Right lung (tissue), 10 donors: Measurements from ENCODE around the gene GGT1. TPM values are rescaled to one million over a fixed set of nuclear protein-coding genes. Genes with fewer than 3 reads are reported as not detected.
"Not testable (repeated sequence)": the region's sequence is repeated elsewhere in the genome, so short reads cannot be mapped to it uniquely, and the experiment has no call there.

Experiments used
- DNase-seq, 2 donors: peaks; one replicate each; pipeline ENCODE4 v3.0.0-alpha.2; 2013
- long read RNA-seq, 8 donors: transcript quantifications; one replicate each; lab custom pipeline, GENCODE V29; 2026
- polyA plus RNA-seq, 5 donors: library from polyadenylated mRNA; unstranded; fragments of 120-200 nt; gene quantifications; one replicate each; pipeline versions ENCODE4 v1.2.1 to v1.2.3, GENCODE V29; 2013; ENCODE audit warnings: inconsistent platforms in 1 of 5, low replicate concordance in 1 of 5; ENCODE audit not compliant: insufficient read length in 5 of 5, insufficient read depth in 1 of 5

Gene GGT1
- polyA plus RNA-seq = 10 to 100 TPM in 4 of 5 donors, 1 to 10 TPM in 1; 6.1 to 20.0 (median 13.0) TPM
- long read RNA-seq, donor 1, partial matches to known transcripts = 0 of 1 reads
- long read RNA-seq, donor 1, other reads (novel, unspliced or antisense) = 0 of 1 reads
- long read RNA-seq, donor 2 = 0 reads
- long read RNA-seq, donor 3 = 0 reads
- long read RNA-seq, donor 4 = 0 reads
- long read RNA-seq, donor 5, partial matches to known transcripts = 46 of 57 reads
- long read RNA-seq, donor 5, other reads (novel, unspliced or antisense) = 10 of 57 reads
- long read RNA-seq, donor 6, partial matches to known transcripts = 0 of 4 reads
- long read RNA-seq, donor 6, other reads (novel, unspliced or antisense) = 0 of 4 reads
- long read RNA-seq, donor 7, partial matches to known transcripts = 25 of 26 reads
- long read RNA-seq, donor 7, other reads (novel, unspliced or antisense) = 0 of 26 reads
- long read RNA-seq, donor 8 = 0 reads

DNA sequence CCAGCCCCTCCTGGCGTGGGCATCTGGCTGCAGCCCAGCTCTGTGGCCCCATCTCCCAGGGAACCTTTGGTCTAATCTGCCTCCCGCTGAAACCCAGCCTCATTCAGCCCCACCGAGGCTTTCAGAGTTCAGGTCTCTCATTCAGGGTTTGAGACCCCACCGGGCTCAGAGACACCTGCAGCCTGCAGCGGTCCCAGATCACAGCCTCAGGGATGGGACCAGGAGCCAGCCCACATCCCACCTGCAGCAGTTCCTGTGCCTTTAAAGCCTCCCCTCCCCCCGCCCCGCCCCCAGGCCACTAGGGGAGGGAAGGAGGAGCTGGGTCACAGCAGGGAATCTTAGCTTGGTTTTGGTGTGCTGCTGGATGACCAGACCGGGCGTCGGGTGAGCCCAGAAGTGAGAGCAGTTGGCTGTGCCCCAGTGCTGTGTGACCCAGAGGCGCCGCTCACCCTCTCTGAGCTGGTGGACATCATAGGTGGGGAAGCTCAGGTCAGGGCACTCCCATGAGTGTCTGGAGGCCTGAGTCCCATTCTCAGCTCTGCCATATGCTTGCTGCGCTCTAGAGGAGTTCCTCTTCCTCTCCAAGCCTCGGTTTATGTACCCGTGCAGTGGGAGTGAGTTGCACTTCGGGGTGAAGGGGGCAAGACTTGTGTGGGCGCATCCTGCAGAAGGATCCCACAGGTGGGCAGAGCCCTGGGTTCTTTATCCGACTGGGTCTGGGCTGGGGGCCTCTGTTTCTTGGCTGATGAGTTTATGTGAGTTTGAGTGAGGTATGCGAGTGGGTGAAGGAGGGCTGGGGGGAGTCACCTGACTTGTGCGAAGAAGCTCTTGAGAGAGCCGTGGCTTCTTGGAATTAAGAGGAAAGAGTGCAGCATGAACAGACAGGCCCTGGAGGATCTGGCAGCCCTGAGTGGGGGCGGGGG is at the start of gene GGT1:
GGT1 (plus strand) TSS at position 347 of the 923 bp plus-strand sequence. CDS start 7,889 bp downstream, outside the sequence.
- not testable (repeated sequence) for DNase-seq

DNA sequence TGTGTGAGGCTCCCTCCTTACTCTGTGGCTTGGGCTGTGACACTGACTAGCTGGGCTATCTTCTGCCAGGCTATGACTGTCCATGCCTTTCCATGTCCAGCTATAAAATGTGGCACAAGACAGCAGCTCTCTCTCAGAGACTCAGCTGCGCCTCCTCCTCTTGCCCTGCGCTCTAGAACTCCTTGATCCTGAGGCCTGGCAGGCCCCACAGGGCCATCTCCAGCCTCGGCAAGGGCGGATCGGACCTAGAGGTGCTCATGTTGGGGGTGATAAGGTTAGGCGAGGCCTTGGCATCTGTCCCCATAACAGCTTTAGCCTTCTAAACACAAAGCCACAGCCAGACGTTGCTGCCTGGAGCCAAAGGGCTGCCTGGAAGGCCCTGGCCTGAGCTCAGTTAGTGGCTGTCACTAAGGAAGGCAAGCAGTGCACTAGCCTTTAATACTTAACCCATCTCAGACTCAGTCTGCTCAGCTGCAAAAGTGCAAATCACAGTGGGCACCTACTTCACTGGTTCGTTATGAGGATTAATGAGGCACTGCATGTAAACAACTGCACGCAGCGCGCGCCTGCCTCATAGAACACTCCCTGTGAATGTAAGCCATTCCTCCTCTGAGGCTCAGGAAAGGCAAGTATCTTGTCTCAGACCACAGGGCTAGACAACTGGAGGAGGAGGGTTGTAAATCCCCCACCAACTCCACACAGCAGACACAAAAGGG is 49.2 kb upstream of the GGT1 start:
- DNase-seq = no peak

DNA sequence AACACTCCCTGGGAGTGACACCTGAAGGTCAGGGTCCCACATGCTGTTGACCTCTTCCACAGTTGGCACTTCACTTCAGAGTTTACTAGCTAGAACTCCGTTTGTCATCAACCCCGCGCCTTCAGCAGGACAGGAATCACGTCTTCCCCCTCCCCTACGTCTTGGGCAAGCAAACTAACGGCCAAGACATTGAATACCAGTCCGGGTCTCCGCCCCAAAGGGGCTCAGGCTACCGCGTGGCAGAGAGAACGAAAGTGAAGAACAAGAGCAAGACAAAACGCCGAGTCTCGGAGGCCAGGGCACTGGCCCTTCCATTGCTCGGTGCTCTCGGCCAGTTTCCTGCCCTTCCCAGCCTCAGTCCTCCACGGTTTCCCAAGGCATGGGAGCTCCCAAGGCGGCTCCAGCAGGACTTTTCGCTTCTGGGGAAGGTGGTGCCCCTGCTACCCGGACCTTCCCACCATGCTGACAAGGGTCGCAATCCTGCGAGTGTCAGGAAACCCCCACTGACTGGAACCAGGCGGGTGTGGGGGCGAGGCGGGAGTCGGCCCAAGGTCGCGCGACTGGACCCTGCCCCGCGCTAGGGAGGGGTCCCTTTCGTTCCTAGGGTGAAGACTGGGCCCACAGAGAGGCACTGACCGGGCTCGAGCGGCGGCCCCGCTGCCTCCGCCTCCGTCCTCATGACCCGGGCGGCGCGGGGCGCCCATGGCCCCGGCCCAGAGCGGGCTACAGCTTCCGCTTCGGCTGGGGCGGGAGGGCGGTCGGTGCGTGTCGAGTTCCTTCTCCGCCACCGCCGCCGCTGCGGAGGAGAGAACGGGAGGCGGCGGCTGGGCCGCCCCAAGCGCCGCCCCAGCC is 48.5 kb upstream of the GGT1 start, which contains the start of gene GUCD1:
GUCD1 (minus strand) TSS at position 826 of the 852 bp plus-strand sequence; CDS start at position 679, 147 bp downstream.
- no peak for DNase-seq

DNA sequence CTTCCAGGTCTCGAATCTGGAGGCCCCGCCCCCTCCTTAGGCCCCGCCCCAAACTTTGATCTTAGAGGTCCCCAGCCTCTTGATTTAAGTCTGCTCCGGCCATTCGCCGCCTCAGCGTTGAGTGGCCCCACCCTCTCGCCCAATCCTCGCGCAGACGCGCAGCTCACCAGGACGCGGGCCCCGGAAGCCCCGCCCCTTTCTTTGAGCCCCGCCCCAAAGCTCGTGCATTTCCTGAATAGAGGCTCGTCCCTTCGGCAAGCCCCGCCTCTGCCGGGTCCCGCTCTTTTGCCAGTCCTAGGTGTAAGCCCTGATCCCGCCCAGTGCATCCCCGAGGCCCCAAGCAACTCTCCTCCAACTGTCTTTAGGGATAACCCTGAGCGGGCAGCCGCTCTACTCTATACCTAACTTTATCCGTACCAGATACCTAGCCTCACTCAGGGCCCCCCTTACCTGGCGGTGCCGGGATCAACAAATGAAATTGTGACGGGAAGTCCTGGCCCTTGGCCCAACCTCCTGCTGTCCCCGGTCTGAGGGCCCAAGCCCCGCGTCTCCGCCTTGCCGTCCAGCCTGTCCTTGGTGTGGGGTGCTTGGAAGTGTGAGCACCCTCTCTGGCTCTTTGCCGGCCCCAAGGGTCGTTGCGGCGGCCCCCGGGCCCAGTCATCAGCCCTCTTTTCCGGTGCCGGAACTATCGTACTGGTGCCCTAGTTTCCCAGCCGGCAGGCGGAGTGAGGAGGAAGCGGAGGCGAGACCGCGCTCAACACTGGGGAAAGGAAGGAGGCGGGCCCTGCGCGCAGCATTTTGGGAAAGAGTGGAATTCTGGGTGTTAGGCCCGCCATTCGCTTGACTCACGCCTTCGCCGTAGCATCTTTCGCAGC is 47.6 kb upstream of the GGT1 start, which contains the start of gene SNRPD3:
SNRPD3 (plus strand) TSS at position 835 of the 875 bp plus-strand sequence. CDS start 1,676 bp downstream, outside the sequence.
- peak; percentile 99 for DNase-seq

DNA sequence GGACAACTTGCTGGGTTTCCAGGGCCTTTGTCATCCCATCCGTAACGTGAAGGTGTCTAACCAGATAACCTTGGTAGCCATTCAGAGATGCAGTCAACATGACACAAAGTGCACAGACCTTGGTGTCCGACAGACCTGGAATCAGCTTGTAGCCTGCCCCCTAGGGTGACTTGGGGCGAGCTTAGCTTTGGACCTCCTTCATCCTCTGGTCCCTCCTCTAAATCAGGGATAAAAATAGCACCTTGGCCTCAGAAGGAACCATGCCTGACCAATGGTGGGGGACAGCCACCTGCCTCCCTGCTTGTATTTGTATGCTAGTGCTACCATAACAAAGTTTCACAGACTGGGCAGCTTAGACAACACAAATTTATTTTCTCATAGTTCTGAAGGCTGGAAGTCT is 43.5 kb upstream of the GGT1 start:
- no peak for DNase-seq

DNA sequence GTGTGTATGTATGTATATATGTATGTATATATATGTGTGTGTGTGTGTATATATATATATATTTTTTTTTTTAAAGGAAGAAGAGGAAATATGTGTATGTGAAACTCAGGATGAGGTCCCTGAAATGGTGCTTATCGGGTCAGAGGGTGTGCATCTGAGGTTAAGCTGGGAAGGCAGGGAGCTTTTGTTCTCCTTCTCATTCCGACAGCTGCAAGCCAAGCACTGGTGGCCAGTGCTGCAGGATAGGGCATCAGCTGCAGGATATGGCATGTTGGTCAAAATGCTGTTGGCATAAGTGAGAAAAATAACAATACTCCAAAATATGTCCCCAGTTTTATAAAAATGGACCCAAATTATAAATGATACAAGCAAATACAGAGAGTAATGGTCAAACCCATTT is 39.7 kb upstream of the GGT1 start:
- no peak for DNase-seq

DNA sequence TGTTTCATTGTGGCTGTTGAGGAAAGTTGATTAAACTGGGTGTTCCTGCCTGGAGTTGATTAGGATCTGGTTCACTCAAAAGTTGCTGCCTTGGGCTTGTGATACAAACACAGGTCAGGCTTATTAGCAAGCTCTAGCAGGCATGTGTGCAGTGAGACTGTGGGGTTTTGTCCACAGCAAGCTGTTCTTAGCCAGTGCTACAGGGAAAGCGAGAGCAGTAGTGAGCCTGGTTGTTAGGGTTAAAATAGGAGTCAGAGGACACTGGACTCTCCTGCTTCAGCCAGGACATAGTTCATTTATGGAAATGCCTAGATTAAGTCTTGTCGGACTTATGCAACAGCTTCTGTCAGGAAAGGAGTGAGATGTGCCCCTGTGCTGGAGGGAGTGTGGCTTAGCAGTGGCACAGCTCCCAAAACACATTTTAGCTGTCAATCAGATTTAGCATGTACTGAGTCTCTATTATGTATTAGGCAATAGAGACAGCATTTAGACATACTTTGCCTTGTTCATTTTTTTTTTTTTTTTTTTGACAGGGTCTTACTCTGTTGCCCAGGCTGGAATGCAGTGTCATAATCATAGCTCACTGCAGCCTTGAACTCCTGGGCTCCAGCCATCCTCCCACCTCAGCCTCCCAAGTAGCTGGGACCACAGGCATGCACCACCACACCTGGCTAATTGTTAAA is 38.5 kb upstream of the GGT1 start:
- no peak for DNase-seq

DNA sequence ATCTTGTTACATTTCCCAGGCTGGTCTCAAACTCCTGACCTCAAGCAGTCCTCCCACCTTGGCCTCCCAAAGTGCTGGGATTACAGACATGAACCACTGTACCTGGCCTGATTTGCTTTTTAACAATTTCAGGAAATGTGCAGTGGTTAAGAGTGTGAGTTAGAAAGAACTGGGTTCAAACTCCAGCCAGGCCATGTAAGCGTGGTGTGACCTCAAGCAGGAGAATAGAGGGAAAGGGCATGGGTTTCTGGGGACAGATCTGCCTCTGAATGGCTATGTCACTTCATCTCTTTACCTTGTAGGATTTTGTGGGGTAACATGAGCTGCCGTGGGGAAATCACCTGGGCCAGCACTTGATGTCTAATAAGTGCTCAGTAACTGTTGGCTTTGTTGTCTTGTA is 37.9 kb upstream of the GGT1 start:
- DNase-seq = no peak

DNA sequence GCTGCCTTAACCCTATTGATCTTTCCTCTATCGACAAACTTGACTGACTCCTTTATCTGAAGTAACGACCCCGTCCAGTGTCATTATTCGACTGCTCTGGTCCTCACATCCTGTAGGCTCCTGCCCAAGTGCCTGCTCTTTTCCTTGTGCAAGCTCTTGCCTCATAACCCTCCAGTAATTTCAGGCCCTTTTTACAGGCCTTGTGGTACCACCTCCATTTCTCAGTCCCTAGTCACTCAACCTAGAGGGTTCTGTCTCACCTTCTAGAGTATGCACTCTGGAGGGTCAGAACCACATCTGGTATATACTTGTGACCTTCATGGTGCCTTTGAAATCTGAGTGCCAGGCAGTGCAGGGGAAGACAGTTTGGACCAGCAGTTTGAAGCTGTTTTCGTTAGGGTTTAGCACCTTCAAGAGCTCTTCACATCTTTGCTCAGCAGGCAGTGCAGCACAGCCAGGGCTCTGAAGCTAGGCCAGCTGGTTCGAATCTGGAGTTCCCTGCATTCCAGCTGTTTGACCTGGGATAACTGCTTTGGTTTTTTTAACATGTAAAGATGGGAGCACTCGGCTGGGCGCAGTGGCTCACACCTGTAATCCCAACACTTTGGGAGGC is 36.0 kb upstream of the GGT1 start:
- DNase-seq = no peak

DNA sequence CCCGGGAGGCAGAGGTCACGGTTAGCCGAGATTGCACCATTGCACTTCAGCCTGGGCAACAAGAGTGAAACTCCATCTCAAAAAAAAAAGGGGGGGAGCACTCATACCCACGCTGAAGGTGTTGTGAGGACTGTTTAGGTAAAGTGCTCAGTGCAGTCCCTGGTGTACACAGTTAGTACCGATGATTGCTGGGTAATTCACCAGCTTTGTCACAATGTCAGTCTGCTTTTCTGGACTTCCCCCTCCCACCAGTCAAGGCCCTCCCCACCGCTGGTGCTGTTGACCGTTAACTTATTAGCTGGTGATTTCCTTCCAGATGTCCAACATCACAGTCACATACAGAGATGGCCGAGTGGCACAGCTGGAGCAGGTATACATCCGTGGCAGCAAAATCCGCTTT is 35.3 kb upstream of the GGT1 start:
- no peak for DNase-seq

DNA sequence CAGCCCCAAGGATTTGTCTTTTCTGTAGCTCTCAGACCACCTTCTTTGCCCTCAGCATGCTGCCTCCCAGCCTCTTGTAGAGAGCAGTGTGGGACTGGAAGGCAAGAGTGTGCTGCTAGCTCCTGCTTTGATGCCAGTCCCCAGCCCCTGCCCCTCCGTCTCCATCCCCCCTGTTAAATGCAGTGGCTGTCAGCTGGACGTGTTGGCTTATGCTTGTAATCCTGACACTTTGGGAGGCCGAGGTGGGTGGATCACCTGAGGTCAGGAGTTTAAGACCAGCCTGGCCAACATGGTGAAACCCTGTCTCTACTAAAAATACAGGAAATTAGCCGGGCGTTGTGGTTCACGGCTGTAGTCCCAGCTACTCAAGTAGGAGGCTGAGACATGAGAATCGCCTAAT is 31.7 kb upstream of the GGT1 start:
- no peak for DNase-seq

DNA sequence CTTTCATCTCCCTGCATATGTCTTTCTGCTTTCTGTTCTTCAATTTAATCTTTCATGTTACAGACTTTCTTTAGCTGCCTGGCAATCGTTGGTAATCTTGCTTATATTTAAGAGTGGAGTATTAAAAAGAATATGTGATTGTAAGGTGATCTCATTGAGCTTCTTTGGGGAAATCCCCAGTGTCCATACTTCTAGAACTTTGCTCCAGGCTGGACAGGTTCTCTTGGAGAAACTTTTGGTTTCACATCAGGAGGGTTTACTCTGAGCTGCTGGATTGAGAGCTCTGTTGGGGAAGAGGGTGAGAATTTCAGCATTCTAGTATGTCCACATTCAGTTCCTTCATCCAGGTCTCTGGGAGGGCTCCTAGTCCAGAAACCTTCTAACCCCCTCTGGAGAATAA is 26.2 kb upstream of the GGT1 start:
- no peak for DNase-seq

DNA sequence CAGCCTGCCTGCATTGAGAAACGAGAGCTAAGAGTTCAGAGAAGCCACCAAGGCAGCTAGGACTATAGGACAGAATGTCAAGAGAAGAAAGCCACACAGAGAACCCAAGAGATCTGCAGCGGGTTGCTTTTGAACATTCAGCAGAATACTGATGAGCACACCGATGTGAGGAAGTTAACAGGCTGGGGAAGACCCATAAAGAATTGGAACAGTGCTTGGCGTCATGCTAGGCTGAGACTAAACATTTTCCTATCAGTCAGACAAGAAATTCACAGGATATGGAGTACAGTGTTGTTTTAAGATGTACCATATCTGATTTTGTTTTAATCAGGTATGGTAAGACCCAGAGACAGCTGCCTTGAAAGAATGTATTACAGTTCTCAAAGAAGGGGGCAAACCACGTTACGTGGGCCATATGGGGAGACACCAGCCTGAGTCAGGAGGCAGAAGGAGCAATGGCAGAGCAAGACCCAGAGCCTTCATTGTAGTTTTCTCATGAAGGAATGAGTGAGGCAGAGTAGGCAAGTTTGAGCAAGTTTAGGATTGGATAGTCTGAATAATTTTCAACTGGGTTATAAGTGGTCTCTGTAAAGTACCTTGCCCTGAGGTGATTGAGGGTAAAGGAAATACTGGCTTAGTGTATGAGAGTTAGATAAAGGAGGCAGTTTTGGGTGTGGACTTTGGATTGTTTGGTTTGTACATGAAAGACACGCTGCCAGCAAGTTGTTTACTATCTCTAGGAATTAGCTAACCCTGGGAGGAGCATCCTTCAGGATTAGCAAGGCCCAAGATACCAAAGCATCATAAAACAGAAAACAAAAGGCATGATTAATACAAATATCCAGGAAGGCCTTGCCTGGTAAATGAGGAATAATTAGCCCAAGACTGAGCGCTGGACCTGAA is 24.4 kb upstream of the GGT1 start:
- no peak for DNase-seq

DNA sequence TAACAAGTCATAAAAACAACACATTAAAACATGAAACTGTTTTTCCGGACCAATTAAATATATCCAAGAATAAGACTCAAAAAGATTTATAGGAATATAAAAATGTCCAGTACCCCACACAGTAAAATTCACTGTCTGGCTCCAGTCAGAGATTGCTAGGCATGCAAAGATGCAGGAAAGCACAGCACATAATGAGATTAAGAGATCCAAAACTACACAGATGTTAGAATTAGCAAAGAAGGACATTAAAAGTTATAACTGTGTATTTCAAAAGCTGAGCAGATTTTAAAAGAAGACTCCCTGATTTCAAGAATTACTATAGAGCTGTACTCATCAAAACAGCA is 23.8 kb upstream of the GGT1 start:
- no peak for DNase-seq

DNA sequence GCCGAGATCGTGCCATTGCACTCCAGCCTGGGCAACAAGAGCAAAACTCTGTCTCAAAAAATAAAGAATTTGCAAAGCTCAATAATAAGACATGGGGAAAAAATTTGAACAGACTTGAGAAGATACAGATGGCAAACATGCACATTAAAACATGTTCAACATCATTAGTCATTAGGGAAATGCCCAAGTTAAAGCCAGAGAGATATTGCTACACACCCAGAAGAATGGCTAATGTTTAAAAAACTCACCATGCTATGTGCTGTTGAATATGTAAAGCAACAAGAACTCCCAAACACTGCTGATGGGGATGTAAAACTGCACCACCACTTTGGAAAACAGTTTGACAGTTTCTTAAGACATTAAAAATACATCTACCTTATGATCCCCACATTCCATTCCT is 22.7 kb upstream of the GGT1 start:
- DNase-seq = no peak

DNA sequence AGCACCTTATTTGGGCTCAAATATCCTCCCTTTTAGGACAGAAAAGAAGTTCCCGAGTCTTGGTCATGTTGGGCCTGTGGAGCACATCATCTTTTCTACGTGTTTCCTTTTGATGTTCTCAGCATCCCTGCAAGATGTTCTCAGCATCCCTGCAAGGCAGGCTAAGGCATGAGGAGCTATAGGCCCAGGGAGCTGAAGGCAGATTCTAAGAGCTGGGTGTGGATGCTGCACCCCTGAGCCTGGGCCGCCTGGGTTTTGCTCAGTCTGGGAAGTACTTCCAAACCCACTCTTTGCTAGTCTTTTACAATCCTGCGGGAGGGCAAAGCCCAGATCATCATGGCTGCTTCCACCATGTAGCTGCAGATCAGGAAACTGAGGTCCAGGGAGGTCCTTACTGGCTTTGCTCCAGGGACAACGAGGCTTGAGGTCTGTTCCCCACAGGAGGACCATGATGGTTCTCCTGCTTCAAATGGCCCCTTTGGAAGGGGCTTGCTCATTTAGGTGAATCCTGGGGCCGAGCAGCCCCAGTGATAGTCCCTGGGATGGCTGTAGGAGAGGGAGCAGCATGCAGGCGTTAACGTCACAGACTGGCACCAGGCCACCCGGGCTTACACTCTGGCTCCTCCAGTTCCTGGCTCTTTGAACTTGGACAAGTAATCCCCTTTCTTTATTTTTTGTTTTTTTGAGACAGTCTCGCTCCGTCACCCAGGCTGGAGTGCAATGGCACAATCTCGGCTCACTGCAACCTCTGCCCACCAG is 20.8 kb upstream of the GGT1 start:
- no peak for DNase-seq
